ENCODE results near the gene ERMP1.

ERMP1 gene

GRCh38 chr9:5852987-5853386, 20.1 kb upstream of the ERMP1 start:
- DNase-seq = no peak

GRCh38 chr9:5851445-5851844, 18.5 kb upstream of the ERMP1 start:
- DNase-seq = no peak

- DNase-seq = no peak
Observed at GRCh38 chr9:5850724-5851122, 17.8 kb upstream of the ERMP1 start.

DNA sequence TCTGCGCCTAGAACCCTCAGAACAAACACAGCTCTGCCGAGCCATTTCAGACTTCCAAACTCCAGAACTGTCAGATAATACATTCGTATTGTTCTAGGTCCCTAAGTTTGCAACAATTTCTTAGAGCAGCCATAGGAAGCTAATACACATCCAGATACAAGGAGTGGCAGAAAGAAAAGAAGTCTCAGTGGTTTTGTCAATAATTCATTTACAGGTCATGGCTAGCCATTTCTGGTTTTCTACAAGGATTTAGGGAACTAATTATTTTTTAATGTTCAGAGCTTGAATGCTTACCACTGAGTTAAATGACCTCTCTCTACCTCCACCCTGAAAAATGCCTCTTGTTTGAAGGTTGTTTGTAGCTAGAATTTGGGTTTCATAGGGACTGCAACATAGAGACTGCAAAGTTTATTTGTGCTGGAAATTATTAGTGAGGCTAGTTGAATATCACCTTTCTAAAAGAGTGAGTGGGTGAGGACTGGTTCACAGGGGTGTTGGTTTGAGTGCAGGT, 15.5 kb upstream of the ERMP1 start:
- DNase-seq = no peak

DNA sequence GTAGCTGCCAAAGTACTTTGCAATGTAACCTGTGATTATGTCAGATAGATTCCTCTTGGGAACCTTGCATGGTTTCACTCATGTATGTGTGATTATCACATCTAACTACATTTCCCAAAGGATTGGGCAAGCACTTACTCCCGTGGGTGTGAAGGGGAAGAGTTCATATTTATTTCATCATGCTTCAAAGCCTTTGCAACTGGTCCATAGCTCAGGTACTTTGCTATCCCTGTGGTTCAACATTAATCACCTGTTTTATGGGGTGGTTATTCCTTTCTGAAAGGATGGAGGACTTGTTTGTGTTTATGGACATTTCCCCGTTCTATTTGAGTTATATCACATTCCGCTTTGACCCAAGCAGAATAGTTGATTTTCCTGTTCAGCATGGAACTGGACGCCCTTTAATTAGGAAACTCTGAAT, 13.6 kb upstream of the ERMP1 start:
- DNase-seq = no peak

GRCh38 chr9:5846096-5846495, 13.2 kb upstream of the ERMP1 start:
- no peak for DNase-seq

GRCh38 chr9:5845157-5845531, 12.2 kb upstream of the ERMP1 start:
- no peak for DNase-seq

DNA sequence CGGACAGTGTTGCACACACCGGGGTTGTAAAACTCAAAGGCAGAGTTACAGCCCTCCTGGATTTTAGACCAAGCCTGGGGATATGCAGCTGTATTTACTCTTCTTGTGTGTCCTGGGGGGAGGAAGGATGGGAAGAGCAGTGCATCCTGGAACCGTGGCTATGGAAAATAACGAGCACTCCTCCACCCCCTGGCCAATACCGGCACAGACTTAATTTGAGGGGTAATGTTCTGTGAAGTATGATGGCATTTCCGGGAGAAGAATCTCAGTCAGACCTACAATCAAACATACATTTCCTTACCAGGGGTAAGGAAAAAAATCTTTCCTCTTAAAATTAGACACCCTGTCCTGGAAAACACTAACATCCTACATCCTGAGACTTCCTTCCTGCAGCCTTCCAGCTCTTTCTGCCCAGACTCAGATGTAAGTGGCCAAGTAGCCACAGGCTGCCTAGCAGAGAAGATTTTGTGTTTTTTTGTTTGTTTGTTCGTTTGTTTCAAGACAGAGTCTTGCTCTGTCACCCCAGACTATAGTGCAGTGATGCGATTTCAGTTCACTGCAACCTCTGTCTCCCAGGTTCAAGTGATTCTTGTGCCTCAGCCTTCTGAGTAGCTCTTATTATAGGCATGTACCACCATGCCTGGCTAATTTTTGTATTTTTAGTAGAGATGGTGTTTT, 11.0 kb upstream of the ERMP1 start:
- DNase-seq = no peak

DNA sequence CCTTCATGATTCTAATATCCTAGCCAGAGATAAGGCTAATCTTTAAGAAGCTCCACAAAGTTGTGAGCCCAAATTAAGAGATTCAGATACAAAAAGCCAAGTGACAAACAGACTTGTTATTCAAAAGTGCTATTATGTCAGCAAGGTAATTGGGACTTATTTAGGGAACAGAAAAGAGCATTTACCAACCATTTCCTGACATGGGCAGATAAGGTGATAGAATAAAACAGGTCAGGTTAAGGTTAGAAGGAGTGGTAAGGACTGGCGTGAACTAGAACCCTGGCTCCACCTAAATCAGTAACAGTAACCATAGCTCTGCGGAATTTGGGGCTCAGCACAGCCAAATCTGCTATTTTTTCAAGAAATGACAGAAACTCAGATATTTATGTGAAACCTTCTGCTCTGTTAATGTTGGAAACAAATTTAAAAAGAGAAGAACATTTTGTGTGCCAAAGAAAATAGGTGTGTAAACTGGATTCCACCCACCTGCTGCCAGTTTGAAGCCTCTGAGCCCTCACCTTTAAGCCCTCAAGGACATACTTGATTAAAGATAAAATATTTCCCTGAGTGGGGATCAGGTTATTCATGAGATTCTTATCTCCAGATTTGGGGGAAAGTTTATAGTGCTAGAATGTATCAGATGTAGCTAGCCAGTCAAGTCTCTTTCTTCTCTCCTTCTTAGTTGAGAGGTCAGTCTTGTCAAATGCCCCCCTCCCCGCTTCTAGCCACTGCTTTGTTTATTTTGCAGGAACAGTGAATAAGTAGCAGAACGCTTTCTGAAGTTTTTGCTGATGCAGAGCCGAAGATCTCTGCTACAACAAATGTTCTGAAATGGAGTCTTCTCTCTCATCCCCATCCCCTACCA, 10.2 kb upstream of the ERMP1 start:
- no peak for DNase-seq

DNA sequence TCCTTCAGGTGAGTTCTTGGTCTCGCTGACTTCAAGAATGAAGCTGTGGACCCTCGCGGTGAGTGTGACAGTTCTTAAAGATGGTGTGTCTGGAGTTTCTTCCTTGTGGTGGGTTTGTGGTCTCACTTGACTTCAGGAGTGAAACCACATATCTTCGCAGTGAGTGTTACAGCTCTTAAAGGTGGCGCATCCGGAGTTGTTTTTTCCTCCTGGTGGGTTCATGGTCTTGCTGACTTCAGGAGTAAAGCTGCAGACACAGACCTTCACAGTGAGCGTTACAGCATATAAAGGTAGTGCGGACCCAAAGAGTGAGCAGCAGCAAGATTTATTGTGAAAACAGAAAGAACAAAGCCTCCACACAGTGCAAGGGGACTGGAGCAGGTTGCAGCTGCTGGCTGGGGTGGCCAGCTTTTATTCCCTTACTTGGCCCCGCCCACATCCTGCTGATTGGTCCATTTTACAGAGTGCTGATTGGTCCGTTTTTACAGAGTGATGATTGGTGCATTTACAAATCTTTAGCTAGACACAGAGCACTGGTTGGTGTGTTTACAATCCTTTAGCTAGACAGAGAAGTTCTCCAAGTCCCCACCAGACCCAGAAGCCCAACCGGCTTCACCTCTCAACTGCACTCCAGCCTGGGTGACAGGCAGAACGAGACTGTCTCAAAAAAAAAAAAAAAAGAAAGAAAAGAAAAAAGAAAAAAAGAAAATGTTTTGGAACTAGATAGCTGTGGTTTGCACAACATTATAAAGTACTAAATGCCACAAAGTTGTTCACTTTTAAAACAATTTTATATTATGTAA, 9.1 kb upstream of the ERMP1 start:
- DNase-seq = peak; percentile 38 to 42

GRCh38 chr9:5840788-5841187, 7.9 kb upstream of the ERMP1 start:
- no peak for DNase-seq

DNA sequence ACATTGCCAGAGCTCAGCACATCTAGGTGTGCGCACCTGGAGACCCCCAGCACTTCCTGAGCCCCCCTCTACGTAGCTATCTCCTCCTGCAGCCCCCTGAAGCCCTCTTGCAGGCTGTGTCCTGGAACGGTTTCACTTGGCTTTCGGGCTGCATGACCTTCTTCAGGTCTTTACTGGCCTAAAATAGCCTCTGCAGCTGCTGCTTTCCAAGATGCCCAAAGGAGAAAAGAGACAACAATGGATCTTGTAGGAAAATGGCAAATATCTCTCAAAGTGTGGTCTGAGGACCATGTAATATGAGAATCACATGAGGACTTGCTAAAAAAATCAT, 6.6 kb upstream of the ERMP1 start:
- no peak for DNase-seq

- no peak for DNase-seq
Observed at GRCh38 chr9:5838884-5839571, 6.1 kb upstream of the ERMP1 start.

GRCh38 chr9:5835808-5836207, 2.9 kb upstream of the ERMP1 start:
- no peak for DNase-seq

GRCh38 chr9:5834214-5834613, 1.3 kb upstream of the ERMP1 start:
- no peak for DNase-seq

GRCh38 chr9:5832071-5832537, 813 bp downstream of the ERMP1 start:
- peak in 1 of 2 experiments; percentile 15 for DNase-seq

DNA sequence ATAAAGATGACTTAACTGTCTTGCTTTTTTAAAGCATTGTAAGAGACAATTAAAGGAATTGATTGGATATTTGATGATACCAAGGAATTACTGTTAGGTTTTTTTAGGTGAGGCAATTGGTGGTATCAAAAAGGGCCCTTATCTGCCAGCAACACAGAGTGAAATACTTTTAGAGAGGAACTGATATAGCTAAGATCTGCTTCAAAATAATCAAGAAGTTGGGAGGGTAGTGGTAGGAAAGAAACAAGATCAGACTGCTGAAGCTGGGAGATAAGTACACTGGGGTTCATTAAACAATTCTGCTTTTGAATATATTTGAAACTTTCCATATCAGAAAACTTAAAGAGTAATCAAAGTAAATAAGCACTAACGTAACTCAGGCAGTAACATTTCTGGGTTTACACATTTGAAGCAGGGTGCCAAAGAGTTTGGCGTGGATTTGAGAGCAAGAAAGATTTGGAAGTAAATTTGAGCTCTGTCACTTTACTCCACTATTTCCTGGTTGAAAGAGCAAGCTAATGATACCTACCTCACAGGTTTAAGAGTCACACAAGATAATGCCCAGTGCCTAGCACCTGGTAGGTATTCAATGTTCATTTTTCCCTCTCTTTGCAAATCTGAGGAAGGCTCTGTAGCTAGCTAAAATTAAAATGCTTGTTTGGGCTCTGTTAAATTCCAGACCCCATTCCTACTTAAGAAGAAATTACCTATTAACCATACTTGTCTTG, 6.9 kb downstream of the ERMP1 start:
- no peak for DNase-seq

DNA sequence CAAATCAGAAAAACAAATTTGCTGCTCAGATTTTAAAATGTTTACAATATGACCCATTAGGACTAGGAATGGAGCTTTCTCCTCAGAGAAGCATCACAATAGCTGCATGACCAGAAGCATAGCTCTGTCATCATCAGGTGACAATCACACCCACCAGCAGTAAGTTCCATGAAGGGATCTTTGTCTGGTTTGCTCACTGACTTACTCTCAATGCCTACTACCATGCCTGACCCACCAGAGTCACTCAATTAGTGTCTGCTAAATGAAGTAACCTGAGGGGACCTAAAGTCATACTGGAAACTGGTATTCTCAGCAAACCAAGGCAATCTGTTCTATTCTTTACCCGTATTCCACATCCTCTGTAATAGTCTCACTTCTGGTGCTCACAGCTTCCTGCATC, 7.7 kb downstream of the ERMP1 start:
- no peak for DNase-seq

DNA sequence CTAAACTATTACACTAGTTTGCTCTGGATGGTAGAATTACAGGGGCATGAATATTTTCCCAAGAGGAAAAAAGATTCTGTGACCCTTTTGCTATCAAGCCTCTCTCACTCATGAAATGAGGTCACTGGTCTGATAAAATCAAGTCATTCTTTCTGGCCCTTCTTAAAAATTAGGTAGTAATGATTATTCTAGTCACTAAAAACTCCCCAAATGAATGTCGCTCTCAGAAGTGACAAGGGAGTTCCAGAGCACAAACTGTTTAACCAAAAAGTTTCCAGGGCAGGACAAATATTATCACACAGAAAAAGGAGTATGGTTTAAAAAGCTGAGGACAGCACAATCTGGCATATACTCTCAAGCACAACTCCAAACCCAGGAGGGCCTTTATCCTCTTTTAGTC, 12.5 kb downstream of the ERMP1 start:
- DNase-seq = no peak

DNA sequence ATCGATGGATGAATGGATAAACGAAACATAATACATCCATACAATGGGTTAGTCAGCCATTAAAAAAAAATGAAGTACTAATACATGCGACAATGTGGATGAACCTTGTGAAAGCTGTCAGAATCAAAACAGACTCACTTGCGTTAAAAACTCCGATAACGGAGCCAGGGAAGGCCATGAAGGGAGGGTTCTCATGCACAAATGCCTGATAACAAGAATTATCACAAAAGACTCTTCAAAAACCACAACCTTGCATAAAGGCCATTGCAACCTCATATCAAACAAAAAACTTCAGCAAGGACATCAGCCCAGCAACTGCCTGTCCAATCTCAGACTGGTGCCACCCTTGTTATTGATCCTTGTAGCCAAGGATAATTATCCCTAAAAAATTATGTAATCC, 13.7 kb downstream of the ERMP1 start:
- no peak for DNase-seq

DNA sequence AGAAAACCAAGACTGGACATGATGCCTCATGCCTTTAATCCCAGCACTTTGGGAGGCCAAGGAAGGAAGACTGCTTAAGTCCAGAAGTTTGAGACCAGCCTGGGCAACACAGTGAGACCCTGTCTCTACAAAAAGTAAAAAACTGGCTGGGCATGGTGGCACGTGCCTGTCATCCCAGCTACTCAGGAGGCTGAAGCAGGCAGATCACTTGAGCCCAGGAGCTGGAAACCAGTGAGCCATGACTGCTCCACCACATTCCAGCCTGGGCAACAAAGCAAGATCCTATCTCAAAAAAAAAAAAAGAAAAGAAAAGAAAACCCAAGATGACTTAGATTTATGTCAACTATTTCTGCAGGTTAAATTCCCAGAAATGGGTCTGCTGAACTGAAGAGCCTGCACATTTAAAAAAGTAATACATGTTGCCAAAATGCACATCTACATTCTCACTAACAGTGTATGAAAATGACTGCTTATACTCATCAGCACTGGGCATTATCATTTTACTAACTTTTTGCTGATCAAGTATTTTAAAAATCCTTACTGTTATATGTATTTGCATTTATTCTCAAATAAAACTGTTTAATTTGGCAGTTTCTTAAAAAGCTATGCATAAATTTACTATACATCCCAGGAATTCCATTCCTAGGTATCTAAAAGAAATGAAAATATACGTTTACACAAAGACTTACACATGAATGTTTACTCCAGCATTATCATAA, 14.3 kb downstream of the ERMP1 start:
- DNase-seq = no peak
